NCI-H2081 (cell line): Measurements from ENCODE around the gene ADAM15.

Experiments
- DNase-seq, 2 experiments: peaks; one replicate each; lab custom pipeline; 2025; lab: John Stamatoyannopoulos, UW

ADAM15 gene

GRCh38 chr1:155032886-155033285 is 18.2 kb upstream of the ADAM15 start:
- DNase-seq = no peak

GRCh38 chr1:155033524-155033923 is 17.6 kb upstream of the ADAM15 start, which contains the start of the genes DCST1 and DCST2:
Gene DCST1, plus strand, starts transcription at chr1:155033824. Its CDS starts 213 bp downstream, at chr1:155034037.
Gene DCST2, minus strand, starts transcription at chr1:155033781. Its CDS starts 80 bp downstream, at chr1:155033701.
- DNase-seq = no peak

GRCh38 chr1:155034318-155035208 is 16.6 kb upstream of the ADAM15 start:
- no peak for DNase-seq

DNA sequence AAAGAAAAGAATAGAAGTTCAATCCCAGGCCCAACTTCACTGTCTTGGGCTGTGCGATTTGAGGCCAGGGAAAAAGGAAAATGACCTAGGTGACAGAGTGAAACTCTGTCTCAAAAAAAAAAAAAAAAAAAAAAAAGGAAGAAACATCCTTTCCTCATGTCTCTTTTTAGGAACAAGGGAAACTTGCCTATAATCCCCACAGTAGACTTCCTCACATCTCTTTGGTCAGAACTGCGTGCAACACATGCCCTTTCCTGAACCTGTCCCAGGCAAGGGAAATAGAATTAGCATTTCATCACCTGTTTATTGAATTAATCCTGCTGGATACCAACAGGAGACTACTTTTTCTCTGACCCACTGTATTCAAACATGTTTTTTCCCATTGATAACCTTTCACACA is 15.2 kb upstream of the ADAM15 start:
- DNase-seq = no peak

DNA sequence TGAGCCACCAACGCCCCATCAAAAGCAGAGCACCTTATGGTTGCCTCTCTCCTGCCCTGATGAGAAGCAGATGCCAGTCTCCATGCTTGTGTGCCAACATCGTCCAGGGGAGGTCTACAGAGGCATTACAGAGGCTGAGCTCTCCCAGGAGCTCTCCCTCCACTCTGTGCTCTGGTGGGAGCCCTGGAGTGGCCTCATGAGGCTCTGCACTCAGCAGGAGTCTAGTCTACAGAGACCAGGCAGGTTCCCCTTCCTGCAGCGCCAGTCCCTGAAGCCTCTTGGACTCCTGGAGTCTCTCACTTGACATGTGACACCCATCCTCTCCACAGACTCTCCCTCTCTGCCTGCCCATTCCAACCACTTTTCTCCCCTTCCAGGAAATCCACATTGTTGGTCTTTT is 14.1 kb upstream of the ADAM15 start:
- no peak for DNase-seq

- DNase-seq = no peak
Measured at GRCh38 chr1:155037851-155038441, 13.2 kb upstream of the ADAM15 start.

- no peak for DNase-seq
Measured at GRCh38 chr1:155038602-155039307, 12.4 kb upstream of the ADAM15 start.

DNA sequence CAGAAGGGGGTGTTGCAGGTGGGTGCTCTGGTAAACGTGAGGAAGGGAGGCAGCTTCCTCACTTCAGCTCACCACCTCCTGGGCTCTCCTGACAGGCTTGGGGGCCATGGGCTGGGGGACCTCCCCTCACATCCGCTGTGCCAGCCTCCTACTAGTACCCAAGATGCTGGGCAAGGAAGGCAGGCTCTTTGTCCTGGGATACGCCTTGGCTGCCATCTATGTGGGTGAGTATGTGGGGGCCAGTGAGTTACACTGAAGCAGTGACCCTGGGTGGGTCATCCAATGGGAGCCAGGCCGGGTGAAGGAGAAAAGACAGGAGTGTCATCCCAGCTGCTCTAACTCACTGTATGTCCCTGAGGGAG is 11.8 kb upstream of the ADAM15 start:
- DNase-seq = no peak

- DNase-seq = no peak
Measured at GRCh38 chr1:155040358-155041093, 10.6 kb upstream of the ADAM15 start.

DNA sequence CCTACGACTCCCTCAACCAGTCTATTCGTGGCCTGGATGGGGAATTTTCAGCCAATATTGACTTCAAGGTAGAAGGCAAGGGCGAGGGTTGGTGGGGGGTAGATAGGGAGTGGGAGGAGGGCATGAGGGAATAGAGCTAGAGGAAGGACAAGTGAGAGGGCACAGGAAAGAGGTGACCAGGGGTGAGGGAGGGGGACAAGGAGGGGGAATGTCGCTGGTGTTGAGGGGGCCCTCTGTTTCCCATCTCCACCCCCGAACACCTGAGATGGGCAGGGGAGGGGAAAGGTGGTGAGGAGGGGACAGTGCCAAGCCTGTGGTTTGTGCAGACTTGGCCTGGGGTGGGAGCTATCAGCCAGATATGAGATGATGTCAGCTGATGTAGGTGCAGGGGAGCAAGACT is 8.3 kb upstream of the ADAM15 start:
- DNase-seq = no peak

GRCh38 chr1:155043301-155043702 is 7.8 kb upstream of the ADAM15 start:
- no peak for DNase-seq

- DNase-seq = no peak
Measured at GRCh38 chr1:155043793-155044192, 7.3 kb upstream of the ADAM15 start.

DNA sequence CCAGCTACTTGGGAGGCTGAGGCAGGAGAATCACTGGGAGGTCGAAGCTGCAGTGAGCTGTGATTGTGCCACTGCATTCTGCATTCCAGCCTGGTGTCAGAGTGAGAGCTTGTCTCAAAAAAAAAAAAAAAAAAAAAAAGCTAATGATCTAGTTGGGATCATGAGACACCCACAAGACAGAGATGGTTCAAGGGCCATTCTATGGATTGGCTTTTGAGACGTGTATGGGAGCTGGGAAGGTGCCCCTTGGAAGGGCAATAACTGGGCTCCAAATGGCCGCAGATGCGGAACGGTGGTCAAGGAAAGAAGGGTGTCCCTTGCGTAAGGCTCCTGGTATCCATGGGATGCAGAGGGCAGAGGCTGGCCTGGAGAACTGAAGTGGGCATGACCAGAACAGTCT is 6.8 kb upstream of the ADAM15 start:
- no peak for DNase-seq

DNA sequence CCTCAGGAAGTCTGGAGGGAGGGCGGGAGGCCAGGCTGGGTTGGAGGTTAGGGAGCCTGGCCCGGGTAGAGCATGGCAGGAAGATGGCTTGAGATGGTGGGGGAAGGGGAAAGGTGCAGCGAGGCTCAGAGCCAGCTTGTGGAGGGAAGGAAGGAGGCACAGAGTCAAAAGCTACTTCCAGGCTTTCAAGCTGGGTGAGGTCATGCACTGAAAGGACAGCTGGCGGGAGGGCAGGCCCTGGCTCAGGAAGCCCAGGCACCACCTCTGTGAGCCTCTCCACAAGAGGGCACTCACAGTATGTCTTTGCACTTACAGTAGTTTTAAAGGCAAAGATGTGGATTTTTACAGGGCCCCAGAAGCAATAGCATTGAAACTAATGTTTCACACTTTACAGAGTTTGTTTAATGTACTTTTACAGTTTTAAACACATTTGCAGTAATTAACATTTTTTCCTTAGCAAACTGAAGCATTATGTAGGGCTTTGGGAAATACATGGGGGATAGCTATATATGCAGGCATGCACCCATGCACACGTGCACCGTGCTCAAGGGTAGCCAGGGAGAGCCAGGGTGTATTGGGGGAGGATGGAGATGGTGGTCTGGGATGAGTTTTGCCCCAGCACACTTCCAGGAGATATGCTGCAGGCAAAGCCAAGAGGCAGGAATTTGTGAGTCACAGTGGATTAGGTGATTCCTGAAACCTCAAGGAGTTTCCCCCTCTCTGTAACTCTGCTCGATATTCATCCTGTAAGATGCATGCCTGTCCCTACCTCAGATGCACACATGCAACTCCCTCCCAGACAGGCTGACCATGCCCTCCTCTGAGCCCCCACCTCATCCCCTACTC is 6.1 kb upstream of the ADAM15 start:
- peak; percentile 22 to 50 for DNase-seq

DNA sequence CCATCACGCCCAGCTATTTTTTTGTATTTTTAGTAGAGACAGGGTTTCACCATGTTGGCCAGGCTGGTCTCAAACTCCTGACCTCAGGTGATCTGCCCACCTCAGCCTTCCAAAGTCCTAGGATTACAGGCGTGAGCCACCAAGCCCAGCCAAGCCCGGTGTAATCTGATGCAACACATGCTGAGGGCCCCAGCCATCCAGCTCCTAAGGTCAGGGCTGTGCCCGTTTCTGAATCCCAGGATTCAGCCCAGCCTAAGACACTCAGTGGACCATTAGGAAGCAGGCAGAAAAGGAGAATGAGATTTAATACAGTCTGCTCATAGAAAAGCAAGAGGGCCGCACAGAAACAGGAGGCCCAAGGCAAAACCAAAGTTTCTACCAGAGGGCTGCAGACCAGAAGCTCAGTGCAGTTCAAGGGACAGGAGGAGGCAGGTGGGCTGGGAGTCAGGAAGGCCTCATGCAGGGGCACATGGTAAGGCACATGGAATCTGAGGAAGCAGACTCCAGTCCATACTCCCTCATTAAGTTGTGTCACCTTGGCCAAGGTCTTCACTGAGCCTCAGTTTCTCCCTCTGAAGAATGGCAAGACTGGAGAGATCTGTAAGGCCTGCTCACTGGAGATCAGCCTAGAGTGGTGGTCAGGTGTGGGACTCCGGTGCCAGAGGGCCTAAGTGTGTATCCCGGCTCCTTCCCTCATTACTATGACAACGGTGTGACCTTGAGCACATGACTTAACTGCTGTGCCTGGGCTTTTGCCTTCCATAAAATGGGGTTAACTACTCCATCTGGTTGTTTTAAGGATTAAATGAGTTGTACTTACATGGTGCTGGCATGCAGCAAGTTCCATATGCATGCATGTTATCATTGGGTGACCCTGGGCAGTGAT is 2.4 kb upstream of the ADAM15 start:
- no peak for DNase-seq

- DNase-seq = no peak
Measured at GRCh38 chr1:155049651-155050559, 1.2 kb upstream of the ADAM15 start.

- DNase-seq = no peak
Measured at GRCh38 chr1:155051342-155051776, 243 bp downstream of the ADAM15 start.

GRCh38 chr1:155051777-155052398 is 772 bp downstream of the ADAM15 start:
- DNase-seq = peak; percentile 43 to 68
